ENCODE data around the gene HLA-DQB1.

The HLA-DQB1 gene

DNA sequence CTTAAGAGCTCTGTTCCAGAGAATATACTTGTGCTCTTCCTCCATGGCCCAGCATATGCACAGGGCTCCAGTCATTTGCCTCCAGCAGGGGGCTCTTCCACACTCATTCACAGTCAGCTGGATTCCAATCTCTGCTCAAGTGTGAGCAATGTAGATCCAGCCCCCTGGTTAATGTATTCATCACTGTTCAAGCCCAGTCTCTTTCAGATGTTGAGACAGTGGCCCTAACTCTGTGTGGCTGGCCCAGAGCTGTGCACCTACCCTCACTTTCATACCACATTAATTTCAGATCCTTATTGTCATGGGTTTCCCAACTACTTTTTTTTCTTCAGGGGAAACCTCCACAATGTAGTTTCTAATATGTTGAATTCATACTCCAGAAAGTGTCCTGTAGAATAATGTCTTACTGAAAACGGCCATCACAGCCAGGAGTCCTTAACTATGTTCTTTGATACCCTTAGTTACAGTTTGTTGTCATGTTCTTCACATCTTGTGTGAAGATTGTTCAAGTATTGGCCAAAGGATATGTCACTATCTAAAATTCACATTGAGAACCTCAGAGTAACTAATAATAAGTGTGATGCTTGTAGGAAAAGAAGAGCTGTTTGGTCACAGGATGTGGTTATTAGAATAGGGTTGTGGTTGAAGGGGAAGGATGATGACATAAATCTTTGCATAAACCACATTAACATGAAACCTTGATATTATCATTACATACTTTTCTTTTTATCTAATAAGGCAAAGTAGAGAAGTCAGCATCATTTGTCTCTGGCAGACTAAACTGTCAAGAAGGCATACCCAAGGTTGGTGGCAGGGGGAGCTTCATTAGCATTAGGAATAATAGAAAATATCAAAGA lies 43.7 kb downstream of the HLA-DQB1 start:
- H3K9ac ChIP-seq (ENCODE audit: low read depth, low read length), result no peak overlapping the region
- no peaks in the 10 kb centered on the region for H3K36me3 ChIP-seq (ENCODE audit: control insufficient read depth, insufficient read depth, low read length)
- H3K4me3 ChIP-seq (ENCODE audit: low read depth, low read length), result no peak overlapping the region
- H3K9me3 ChIP-seq (ENCODE audit: control insufficient read depth, insufficient read depth, low read length), result no peaks in the 10 kb centered on the region
- H3K27me3 ChIP-seq (ENCODE audit: control insufficient read depth, insufficient read depth, low read length), result no peaks in the 10 kb centered on the region
- H3K4me1 ChIP-seq (ENCODE audit: control insufficient read depth, insufficient read depth, low read length), result peaks cover 3% of the 10 kb centered on the region

DNA sequence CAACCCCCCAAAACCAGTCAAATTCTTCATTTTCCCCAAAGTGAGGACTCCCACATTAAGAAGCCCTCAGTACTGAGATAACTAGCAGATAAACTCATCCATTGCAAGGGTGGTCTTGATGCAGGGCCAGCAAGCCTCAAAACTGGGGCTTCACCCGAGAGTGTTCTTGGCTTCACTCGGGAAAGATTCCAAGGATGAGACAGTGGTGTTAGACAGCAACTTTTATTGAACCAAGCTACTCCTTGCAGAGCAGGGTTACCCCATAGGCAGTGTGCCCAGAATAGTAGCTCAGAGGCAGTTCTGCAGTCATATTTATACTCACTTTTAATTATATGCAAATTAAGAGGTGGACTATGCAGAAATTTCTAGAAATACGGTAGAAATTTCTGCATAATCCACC lies 45.1 kb downstream of the HLA-DQB1 start:
- no peaks in the 10 kb centered on the region for H3K9me3 ChIP-seq (ENCODE audit: control insufficient read depth, insufficient read depth, low read length)
- H3K4me1 ChIP-seq (ENCODE audit: control insufficient read depth, insufficient read depth, low read length), result peaks cover 3% of the 10 kb centered on the region
- no peaks in the 10 kb centered on the region for H3K27me3 ChIP-seq (ENCODE audit: control insufficient read depth, insufficient read depth, low read length)
- no peak overlapping the region for H3K4me3 ChIP-seq (ENCODE audit: low read depth, low read length)
- H3K36me3 ChIP-seq (ENCODE audit: control insufficient read depth, insufficient read depth, low read length), result no peaks in the 10 kb centered on the region
- H3K9ac ChIP-seq (ENCODE audit: low read depth, low read length), result no peak overlapping the region

DNA sequence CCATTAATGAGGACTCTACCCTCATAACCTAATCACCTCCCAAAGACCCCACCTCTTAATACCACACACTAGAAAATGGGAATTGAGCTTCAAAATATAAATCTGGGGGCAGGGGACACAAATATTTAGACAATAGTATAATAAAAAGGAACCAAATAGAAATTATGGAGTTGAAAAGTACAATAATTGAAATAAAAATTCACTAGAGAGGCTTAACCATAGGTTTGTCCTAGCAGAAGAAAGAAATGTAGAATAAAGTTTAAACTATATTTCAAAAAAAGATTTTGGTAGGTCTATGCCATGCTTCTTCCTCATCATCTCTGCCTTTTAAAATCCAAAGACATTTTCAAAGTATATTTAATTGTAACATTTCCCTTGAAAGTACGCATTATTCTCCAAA lies 48.7 kb downstream of the HLA-DQB1 start:
- H3K9ac ChIP-seq (ENCODE audit: low read depth, low read length), result no peak overlapping the region
- no peaks in the 10 kb centered on the region for H3K9me3 ChIP-seq (ENCODE audit: control insufficient read depth, insufficient read depth, low read length)
- no peak overlapping the region for H3K4me3 ChIP-seq (ENCODE audit: low read depth, low read length)
- H3K4me1 ChIP-seq (ENCODE audit: control insufficient read depth, insufficient read depth, low read length), result peaks cover 7% of the 10 kb centered on the region
- no peaks in the 10 kb centered on the region for H3K36me3 ChIP-seq (ENCODE audit: control insufficient read depth, insufficient read depth, low read length)
- no peaks in the 10 kb centered on the region for H3K27me3 ChIP-seq (ENCODE audit: control insufficient read depth, insufficient read depth, low read length)

DNA sequence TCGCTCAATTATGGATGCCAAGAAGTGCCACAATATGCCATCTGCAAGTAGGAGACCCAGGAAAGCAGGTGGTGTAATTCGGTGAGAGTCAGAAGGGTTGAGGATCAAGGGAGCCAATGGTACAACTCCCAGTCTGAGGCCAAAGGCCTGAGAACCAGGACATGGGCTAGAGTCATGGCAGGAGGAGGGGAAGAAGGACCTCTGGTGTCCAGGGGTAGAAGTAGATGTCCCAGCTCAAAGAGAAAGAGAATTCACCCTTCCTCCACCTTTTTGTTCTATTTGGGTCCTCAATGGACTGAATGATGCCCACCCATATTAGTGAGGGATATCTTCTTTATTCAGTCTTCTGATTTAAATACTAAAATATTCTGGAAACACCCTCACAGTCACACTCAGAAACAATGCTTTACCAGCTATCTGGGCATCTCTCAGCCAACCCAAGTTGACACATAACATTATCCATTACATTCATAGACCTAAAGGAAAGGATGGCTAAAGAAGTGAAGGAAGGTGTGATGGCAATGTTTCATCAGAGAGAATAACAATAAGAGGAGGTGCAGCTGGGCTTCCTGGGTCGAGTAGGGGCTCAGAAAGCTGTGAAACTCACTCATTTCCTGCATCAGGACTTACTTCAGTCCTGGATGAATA lies 50.4 kb downstream of the HLA-DQB1 start:
- H3K9me3 ChIP-seq (ENCODE audit: control insufficient read depth, insufficient read depth, low read length), result no peaks in the 10 kb centered on the region
- H3K27me3 ChIP-seq (ENCODE audit: control insufficient read depth, insufficient read depth, low read length), result no peaks in the 10 kb centered on the region
- H3K4me1 ChIP-seq (ENCODE audit: control insufficient read depth, insufficient read depth, low read length), result peaks cover 5% of the 10 kb centered on the region
- no peak overlapping the region for H3K9ac ChIP-seq (ENCODE audit: low read depth, low read length)
- H3K4me3 ChIP-seq (ENCODE audit: low read depth, low read length), result no peak overlapping the region
- no peaks in the 10 kb centered on the region for H3K36me3 ChIP-seq (ENCODE audit: control insufficient read depth, insufficient read depth, low read length)

DNA sequence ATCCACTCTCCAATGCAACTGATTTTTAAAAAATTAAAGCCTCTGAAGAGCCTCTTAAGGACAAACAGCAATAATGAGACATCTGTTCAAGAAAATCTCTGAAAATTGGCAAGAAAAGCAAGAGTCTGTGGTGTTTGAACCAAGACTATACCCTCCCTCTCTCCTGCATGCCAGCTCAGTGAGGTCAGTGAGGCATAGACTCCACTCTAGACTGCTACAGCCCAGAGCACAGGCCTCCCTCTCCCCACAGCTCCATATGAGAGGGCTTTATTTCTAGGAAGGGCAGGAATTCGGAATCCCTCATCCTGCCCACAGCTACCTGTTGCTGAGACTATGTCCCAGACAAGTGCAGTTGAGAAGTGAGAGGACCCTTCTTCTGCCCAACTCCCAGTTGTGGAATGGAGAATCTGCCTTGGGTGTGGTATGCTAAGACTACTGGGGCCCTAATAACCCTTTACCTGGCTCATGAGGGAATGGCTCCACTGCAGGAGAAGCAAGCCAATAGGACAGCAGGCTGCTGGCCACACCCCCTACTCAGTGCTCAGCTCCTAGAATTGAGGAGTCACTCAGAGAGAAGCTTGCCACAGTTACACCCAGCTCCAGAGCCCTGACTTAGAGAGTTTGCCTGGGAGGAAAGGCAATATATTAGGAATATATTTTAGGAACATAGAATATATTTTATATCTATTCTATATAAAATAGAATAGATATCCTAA lies 51.9 kb downstream of the HLA-DQB1 start:
- no peaks in the 10 kb centered on the region for H3K27me3 ChIP-seq (ENCODE audit: control insufficient read depth, insufficient read depth, low read length)
- no peaks in the 10 kb centered on the region for H3K9me3 ChIP-seq (ENCODE audit: control insufficient read depth, insufficient read depth, low read length)
- no peaks in the 10 kb centered on the region for H3K36me3 ChIP-seq (ENCODE audit: control insufficient read depth, insufficient read depth, low read length)
- no peak overlapping the region for H3K9ac ChIP-seq (ENCODE audit: low read depth, low read length)
- peaks cover 6% of the 10 kb centered on the region for H3K4me1 ChIP-seq (ENCODE audit: control insufficient read depth, insufficient read depth, low read length)
- no peak overlapping the region for H3K4me3 ChIP-seq (ENCODE audit: low read depth, low read length)

DNA sequence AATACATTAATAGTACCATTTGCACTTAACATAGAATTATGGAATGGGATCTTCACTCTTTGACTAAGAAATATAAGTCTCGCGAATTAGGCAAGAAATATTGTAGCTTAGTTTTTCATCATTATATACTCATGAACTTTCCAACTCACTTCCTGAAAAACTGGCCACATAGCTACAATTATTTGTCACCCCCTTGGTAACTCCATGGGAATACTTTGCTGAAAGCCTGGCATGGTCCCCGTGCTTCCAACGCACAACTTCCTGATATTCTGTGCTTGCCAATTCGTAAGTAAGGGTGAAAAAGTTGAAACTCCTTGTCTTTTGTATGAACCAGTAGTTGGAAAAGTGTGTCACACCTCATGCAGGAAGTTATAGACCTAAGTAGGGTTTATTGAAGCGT lies 53.0 kb downstream of the HLA-DQB1 start:
- Histone ChIP-seq H3K36me3 (ENCODE audit: control insufficient read depth, insufficient read depth, low read length) (no peaks in the 10 kb centered on the region), H3K9me3 (ENCODE audit: control insufficient read depth, insufficient read depth, low read length) (no peaks in the 10 kb centered on the region), H3K27me3 (ENCODE audit: control insufficient read depth, insufficient read depth, low read length) (no peaks in the 10 kb centered on the region), H3K9ac (ENCODE audit: low read depth, low read length) (no peak overlapping the region), H3K4me1 (ENCODE audit: control insufficient read depth, insufficient read depth, low read length) (peaks cover 9% of the 10 kb centered on the region), H3K4me3 (ENCODE audit: low read depth, low read length) (no peak overlapping the region)

DNA sequence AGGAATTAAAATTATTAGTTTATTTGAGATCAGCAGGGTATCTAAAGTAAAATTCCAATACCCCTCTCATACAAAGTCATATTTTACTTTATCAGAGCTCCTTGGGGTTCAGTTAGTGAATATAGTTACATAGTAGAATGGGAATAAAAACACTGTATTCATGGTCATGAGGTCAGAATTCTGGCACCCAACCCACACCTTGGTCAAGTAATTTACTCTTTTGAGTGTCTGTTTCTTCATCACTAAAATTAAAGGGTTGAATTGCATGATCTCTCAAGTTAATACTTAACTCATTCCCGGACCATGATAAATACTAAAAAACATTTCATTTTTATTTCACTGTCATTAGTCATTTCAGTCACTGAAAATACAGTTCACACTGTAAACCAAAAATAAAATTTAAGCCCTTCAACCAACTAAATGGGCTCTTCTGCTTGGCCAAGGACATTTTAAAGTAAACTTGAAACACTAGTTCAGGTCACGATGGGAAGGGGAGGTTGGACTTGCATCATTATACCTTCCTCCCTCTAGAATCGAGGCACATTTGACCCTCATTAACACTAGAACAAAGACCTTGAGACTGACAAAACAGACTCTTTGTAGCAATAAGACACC lies 55.7 kb downstream of the HLA-DQB1 start:
- H3K4me3 ChIP-seq (ENCODE audit: low read depth, low read length), result no peak overlapping the region
- no peak overlapping the region for H3K9ac ChIP-seq (ENCODE audit: low read depth, low read length)
- no peaks in the 10 kb centered on the region for H3K36me3 ChIP-seq (ENCODE audit: control insufficient read depth, insufficient read depth, low read length)
- H3K4me1 ChIP-seq (ENCODE audit: control insufficient read depth, insufficient read depth, low read length), result peaks cover 9% of the 10 kb centered on the region
- no peaks in the 10 kb centered on the region for H3K9me3 ChIP-seq (ENCODE audit: control insufficient read depth, insufficient read depth, low read length)
- no peaks in the 10 kb centered on the region for H3K27me3 ChIP-seq (ENCODE audit: control insufficient read depth, insufficient read depth, low read length)

DNA sequence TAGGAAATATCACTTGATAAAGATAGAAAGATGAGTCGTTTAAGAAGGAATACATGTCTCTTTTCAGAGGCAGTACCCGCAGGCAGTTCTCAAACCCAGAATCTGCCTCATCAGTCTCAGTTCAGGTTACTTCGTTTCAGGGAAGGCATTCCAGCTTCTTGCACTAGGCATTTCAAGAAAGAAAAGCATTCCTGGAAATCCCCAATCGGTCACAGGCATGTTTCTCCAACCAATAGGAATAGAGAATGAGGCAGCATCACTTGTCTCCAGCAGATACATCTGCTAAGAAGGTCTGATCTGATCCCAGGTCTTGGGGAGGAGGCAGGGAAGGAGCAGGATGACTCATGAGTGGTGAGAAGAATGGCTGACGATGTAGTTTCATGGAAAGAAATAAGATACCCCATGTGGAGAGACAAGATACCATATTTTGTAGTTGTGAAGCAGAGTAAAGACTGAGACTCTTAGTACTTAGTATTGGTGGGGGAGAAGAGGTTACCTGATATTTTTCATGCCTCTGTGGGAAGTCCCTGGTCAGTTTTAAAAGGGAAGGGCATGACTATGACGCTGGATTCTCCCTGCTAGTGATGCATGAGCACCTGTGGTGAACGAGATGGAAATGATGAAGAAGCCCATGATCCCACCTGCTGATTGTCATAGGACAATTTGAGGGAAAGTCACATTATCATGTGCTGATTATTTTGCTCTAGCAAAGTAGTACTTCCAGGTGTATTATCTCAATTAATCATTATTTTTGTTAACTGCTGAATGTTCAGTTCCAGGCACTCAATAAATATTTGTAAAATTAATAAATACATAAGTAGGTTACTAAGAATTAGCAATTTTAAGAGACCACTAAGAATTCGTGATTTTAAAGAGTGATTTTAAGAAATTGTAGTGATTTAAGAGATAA lies 56.5 kb downstream of the HLA-DQB1 start:
- H3K4me3 ChIP-seq (ENCODE audit: low read depth, low read length), result peak overlapping the region; percentile 31
- H3K4me1 ChIP-seq (ENCODE audit: control insufficient read depth, insufficient read depth, low read length), result peaks cover 9% of the 10 kb centered on the region
- no peak overlapping the region for H3K9ac ChIP-seq (ENCODE audit: low read depth, low read length)
- H3K9me3 ChIP-seq (ENCODE audit: control insufficient read depth, insufficient read depth, low read length), result no peaks in the 10 kb centered on the region
- no peaks in the 10 kb centered on the region for H3K27me3 ChIP-seq (ENCODE audit: control insufficient read depth, insufficient read depth, low read length)
- no peaks in the 10 kb centered on the region for H3K36me3 ChIP-seq (ENCODE audit: control insufficient read depth, insufficient read depth, low read length)
